Femur (tissue), 1 donor: Measurements from ENCODE around the gene CYP2W1.
A peak's percentile ranks its signal among the peaks of the same experiment; 100 is the strongest.
"Not testable (repeated sequence)": the region's sequence is repeated elsewhere in the genome, so short reads cannot be mapped to it uniquely, and the experiment has no call there.

Source experiments
- DNase-seq: peaks from one replicate; pipeline ENCODE4 v3.0.0-alpha.2; 2017

CYP2W1 gene

GRCh38 chr7:983004-983615 is at the start of gene CYP2W1:
TSS of gene CYP2W1 (plus strand) at chr7:983181. CDS start at chr7:983212, 31 bp downstream.
- DNase-seq: no peak

GRCh38 chr7:934469-935163 is 48.4 kb upstream of the CYP2W1 start:
- no peak for DNase-seq

DNA sequence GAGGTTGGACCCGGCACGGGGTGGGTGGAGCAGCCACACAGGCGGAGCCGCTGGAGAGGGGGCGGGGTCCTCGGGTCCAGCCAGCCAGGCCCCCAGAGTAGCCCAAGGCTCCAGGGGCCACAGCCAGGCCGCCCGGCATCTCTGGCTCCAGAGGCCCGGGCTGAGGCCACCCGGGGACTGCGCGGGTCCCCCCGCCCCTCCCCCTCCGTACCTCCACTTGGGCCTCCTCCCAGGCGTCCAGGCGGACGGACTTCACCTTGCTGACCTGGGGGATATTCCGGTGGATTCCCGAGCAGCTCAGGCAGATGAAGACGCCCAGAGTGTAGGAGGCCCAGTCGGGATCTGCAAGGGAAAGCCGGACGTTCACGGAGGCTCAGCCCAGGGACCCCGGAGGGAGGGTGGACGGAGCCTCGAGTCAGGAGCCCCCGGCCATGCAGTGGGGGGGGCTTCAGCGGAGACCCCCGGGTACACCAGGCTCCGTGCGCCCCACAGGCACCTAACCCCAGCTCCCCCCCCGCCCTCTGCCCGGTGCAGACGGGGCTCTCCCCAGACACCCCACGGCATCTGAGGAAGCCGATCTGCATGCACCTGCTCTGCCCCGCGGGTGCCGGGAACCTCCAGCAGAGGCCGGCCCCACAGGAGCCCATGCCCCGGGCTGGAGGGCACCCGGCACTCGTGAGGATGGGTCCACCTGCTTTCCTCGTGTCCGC is 47.7 kb upstream of the CYP2W1 start:
- no peak for DNase-seq

- no peak for DNase-seq
Observed at GRCh38 chr7:935874-936385, 47.1 kb upstream of the CYP2W1 start.

DNA sequence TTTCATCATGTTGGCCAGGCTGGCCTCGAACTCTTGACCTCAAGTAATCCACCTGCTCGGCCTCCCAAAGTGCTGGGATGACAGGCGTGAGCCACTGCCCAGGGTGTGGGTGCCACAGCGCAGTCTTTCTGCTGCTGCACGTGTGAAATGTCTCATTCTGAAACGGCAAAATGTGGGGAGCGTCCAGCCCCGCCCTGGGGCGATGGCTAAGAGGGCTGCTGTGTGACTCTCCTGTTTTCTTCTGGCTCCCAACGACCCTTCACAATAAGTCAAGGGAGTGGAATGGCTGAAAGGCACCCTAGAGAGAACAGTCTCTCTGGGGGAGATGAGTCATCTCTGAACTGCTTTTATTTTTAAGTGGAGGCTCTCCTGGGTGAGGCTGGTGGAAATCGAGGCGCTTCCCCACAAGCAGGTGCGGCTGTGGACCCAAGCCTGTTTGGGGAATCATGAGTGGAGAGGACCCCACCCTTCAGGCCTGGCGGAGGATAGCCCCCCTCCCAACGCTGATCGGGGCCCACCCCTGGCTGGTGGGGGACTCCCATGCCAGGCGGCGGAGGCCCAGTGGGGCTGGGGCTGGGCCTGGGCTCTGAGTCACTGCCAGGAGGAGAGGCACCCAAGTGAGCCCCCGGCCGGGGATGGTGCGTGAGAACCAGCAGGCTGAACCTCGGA is 46.5 kb upstream of the CYP2W1 start:
- no peak for DNase-seq

DNA sequence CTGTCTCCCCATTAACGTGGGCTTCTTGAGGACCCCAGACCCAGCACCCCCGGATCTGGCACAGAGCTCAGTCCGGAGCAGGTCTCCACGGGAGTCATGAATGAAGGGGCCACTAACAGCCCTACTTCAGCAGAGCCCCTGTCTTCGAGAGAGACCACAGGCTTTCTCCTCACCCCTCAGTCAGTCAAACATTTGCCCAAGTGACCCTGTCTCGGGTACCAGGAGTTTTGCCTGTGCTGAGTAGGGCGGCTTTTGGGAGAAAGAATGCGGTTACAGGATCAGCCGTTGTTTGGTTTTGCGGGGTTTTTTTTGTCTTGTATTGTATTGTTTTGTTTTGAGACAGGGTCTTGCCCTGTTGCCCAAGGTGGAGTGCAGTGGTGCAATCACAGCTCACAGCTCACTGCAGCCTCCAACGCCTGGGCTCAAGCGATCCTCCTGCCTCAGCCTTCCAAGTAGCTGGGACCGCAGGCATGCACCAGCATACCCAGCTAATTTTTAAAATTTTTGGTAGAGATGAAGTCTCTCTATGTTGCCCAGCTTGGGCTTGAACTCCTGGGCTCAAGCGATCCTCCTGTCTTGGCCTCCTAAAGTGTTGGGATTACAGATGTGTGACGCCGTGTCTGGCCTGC is 45.0 kb upstream of the CYP2W1 start:
- DNase-seq: no peak

GRCh38 chr7:938546-939185 is 44.3 kb upstream of the CYP2W1 start:
- no peak for DNase-seq

- no peak for DNase-seq
Observed at GRCh38 chr7:939843-940242, 43.1 kb upstream of the CYP2W1 start.

- no peak for DNase-seq
Observed at GRCh38 chr7:940599-941408, 42.2 kb upstream of the CYP2W1 start.

DNA sequence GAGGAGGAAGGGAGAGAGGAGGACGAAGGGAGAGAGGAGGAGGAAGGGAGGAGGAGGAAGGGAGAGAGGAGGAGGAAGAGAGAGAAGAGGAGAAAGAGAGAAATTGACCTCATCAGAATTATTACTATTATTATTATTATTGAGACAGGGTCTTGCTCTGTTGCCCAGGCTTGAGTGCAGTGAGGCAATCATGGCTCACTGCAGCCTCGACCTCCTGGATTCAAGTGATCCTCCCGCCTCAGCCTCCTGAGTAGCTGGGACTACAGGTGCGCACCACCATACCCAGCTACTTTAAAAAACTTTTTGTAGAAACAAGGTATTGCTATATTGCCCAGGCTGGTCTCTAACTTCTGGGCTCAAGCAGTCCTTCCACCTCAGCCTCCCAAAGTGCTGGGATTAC is 39.2 kb upstream of the CYP2W1 start:
- not testable (repeated sequence) for DNase-seq

DNA sequence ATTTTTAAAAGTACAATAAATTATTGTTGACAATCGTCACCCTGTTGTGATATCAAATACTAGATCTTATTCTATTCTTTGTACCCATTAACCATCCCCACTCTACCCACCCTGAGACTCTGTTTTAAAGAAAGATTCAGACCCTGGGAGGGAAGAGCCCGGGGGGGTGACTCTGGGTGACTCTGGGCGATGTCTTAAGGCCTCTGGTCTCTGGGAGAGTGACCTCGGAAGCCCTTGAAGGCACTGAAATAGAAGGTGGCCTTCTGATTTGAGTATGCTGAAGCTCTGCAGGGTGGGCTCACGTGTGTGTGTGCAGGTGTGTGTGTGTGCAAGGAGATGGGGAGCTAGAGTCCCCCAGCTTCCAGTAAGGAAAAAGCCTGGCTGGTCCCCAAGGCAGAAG is 38.2 kb upstream of the CYP2W1 start:
- no peak for DNase-seq

DNA sequence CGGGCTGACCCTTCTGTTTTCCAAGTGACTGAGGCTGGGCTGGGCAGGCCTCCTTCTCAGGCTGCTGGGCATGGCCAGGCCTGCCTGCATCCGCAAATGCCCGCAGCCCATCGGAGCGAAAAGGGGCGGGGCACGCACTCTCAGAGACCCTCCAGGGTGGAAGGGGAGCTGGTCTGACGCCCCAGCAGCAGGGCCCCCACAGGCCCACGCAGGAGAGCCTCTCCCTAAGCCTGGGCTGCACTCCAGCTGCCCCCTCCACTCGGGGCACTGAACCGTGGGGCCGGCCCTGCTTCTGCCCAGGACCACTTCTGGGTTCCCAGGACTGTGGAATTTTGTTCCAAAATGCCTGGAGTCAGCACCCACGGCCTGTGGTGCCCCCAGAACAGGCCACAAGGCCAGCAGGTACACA is 37.8 kb upstream of the CYP2W1 start:
- no peak for DNase-seq

DNA sequence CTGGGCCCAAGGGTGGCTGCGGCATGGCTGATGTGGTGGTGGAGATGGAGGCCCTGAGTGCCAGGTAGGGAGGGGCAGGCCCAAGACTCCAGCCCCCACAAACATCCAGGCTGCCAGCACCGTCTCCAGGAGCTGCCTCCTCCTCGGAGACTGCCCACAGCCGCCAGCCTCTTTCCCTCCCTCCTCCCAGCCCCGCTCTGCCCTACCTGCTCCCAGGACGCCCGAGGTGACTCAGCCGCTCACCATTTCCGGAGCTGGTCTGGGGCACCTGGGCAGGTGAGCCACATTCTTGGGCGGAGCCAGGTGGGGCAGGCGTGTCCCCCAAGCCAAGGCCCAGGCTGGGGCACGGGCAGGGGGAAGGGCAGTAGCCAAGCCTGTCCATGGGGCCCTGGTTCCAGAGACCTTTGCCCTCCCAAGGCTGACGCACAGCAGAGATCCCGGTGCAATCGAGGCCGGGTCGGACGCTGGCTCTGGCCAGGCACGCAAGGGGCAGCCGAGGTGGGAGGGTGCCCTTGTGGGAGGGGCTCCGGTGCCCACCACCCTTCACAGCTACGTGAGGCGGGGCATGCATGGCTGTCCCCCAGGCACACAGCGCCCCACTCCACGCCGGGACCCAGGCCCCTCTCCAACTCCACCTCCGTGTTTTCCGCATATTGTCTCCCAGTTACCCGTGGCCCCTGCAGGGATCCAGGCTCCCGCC is 37.3 kb upstream of the CYP2W1 start:
- no peak for DNase-seq

- no peak for DNase-seq
Observed at GRCh38 chr7:946256-946996, 36.6 kb upstream of the CYP2W1 start.

DNA sequence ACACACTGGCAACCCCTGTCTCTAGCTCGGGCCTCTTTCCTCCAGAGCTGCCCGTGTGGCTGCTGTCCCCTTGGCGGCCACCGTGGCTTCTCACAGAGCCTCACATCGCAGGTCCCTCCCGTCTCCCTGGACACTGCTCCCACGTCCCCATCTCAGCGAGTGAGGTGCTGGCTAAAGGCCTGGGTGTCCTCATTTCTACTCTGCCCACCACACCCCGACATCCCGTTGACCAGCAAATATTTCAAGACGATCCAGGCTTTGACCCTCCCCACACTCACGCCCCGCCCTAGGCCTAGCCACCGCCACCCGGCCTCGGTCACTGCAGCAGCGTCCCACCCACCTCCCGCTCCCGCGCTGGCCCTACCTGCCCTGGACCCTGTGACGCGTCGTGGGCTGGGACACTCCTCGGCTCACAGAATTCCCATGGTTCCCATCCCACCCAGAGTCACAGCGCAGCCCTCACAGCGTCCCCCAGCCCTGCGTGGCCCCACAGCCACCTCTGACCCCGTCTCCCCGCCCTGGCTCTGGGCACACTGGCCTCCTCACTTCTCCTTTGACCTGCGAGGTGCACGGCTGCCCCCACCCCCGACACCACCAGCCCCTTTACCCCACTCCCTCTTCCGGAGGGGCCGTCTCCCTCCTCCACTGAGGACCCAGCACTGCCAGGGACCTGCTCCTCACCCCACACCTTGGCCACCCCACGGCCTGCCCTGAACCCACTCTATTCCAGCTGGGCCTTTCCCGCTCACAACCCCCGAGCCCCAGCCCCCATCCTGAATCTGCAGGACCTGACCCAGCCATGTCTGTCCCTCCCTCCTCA is 35.4 kb upstream of the CYP2W1 start:
- DNase-seq: no peak

GRCh38 chr7:949021-949934 is 33.7 kb upstream of the CYP2W1 start:
- DNase-seq: peak; percentile 16

GRCh38 chr7:951881-952547 is 31.0 kb upstream of the CYP2W1 start:
- no peak for DNase-seq
